Tibial nerve (tissue), 4 donors: Measurements from ENCODE around the gene ROR1. TPM values are rescaled to one million over a fixed set of nuclear protein-coding genes. Genes with fewer than 3 reads are reported as not detected.

Experiments
- DNase-seq, 2 donors: peaks; one replicate each; pipeline ENCODE4 v3.0.0-alpha.2; 2019; ENCODE audit warnings: low spot score in 2 of 2
- H3K27ac ChIP-seq, 4 donors: fragments of 200-600 bp; sonication (generic) in 3 of 4; one replicate each; pipeline ENCODE4 v1.5.1; 2017 to 2019; ENCODE audit warnings: mild to moderate bottlenecking in 1 of 4
- H3K27me3 ChIP-seq, 2 donors: fragments of 200-600 bp; sonication (generic) in 1 of 2; one replicate each; pipeline versions ENCODE4 v1.5.1 to v1.6.0; 2017 to 2019
- H3K36me3 ChIP-seq, 3 donors: fragments of 200-600 bp; sonication (generic); one replicate each; pipeline ENCODE4 v1.5.1; 2018 to 2019
- H3K4me1 ChIP-seq, 4 donors: fragments of 200-600 bp; sonication (generic) in 3 of 4; one replicate each; pipeline ENCODE4 v1.5.1; 2017 to 2019
- H3K4me3 ChIP-seq, 4 donors: fragments of 200-600 bp; sonication (generic) in 3 of 4; one replicate each; pipeline ENCODE4 v1.5.1; 2017 to 2019; ENCODE audit warnings: mild to moderate bottlenecking in 1 of 4, moderate library complexity in 1 of 4
- H3K9me3 ChIP-seq, 4 donors: fragments of 200-600 bp; sonication (generic) in 3 of 4; one replicate each; pipeline ENCODE4 v1.5.1; 2017 to 2019
- EP300 ChIP-seq, 2 donors: sonication (generic); formaldehyde crosslinking; IDR thresholded peaks; one replicate each; pipeline ENCODE4 v1.6.1; 2017; ENCODE audit warnings: antibody characterized with exemption in 2 of 2, mild to moderate bottlenecking in 1 of 2
- POLR2A ChIP-seq, 2 donors: fragments of 450-650 bp; IDR thresholded peaks; one replicate each; pipeline ENCODE4 v1.6.1; 2017; ENCODE audit warnings: antibody characterized with exemption in 2 of 2, mild to moderate bottlenecking in 2 of 2, moderate library complexity in 2 of 2
- WGBS, 2 donors: methylation state at CpG; one replicate each; pipeline ENCODE4 v1.1.5; 2018; 5-methylcytosine and 5-hydroxymethylcytosine counted together
- total RNA-seq, 4 donors: library from RNA; depleted of rRNA; stranded (reverse); fragments of >200 nt; gene quantifications; one replicate each; pipeline ENCODE4 v1.1.0, GENCODE V29; 2016
- TF ChIP-seq, protein P1 (sequence below), 5 experiments: fragments of 200-600 bp in 3 of 5; fragments of 450-650 bp in 2 of 5; sonication (generic) in 3 of 5; IDR thresholded peaks; one replicate each; pipeline ENCODE4 v1.5.1; 2016 to 2019; ENCODE audit warnings: antibody characterized with exemption in 5 of 5, mild to moderate bottlenecking in 3 of 5, moderate library complexity in 2 of 5

ROR1 gene
- total RNA-seq, 4 donors from 2014 or later, result 10.5 to 47.7 (median 43.7) TPM

DNA sequence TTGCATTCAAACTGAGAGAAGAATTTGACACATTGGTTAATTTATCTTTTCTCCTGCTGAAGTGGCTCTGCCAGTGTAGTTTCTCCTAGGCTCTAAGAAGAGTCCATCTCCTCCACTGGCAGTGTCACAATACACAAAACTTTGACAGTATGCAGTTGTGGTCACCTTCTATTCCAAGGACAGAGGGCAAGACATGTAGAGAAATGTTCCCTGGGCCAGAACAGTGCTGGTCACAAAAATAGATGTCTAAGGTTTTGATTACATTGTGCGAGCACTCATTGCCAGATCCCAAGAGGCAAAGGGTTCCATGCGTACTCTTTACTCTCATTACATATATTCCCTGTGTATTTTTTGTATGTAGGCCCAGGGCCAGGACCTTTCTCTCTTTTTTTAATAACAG, 281.5 kb downstream of the ROR1 start:
- Histone ChIP-seq H3K27me3 (no peaks in the 10 kb centered on the region), H3K36me3 (no peaks in the 10 kb centered on the region), H3K9me3 (peaks cover 0 to 28% (median 1%) of the 10 kb centered on the region in 4 donors), H3K27ac (no peak overlapping the region), H3K4me3 (no peak overlapping the region), H3K4me1 (no peaks in the 10 kb centered on the region)
- 88 to 95% methylated on average over 2 of the region's 2 CpGs for WGBS, 2 donors
- no peak for DNase-seq
- no peak for TF ChIP-seq EP300 (IDR thresholded peaks at IDR 0.05)
- TF ChIP-seq, protein P1, sequence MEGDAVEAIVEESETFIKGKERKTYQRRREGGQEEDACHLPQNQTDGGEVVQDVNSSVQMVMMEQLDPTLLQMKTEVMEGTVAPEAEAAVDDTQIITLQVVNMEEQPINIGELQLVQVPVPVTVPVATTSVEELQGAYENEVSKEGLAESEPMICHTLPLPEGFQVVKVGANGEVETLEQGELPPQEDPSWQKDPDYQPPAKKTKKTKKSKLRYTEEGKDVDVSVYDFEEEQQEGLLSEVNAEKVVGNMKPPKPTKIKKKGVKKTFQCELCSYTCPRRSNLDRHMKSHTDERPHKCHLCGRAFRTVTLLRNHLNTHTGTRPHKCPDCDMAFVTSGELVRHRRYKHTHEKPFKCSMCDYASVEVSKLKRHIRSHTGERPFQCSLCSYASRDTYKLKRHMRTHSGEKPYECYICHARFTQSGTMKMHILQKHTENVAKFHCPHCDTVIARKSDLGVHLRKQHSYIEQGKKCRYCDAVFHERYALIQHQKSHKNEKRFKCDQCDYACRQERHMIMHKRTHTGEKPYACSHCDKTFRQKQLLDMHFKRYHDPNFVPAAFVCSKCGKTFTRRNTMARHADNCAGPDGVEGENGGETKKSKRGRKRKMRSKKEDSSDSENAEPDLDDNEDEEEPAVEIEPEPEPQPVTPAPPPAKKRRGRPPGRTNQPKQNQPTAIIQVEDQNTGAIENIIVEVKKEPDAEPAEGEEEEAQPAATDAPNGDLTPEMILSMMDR (IDR thresholded peaks at IDR 0.05), result no peak
- TF ChIP-seq POLR2A (IDR thresholded peaks at IDR 0.05), result no peak

DNA sequence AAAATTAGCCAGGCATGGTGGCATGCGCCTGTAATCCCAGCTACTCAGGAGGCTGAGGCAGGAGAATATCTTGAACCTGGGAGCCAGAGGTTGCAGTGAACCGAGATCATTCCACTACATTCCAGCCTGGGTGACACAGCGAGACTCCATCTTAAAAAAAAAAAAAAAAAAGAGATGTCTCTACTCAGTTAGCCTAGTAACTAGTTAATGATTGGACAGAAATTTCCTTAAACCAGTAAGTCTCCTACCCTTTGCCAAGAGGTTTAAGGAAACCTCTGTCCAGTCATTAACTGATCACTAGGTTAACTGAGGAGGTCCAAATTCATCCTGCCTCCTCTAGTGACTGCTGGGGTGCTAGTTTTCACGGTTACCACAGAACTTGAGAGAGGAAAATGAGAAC, 285.7 kb downstream of the ROR1 start:
- TF ChIP-seq POLR2A (IDR thresholded peaks at IDR 0.05) (no peak), EP300 (IDR thresholded peaks at IDR 0.05) (no peak)
- TF ChIP-seq, protein P1 (IDR thresholded peaks at IDR 0.05), result no peak
- no peak overlapping the region for H3K4me3 ChIP-seq
- no peak for DNase-seq

DNA sequence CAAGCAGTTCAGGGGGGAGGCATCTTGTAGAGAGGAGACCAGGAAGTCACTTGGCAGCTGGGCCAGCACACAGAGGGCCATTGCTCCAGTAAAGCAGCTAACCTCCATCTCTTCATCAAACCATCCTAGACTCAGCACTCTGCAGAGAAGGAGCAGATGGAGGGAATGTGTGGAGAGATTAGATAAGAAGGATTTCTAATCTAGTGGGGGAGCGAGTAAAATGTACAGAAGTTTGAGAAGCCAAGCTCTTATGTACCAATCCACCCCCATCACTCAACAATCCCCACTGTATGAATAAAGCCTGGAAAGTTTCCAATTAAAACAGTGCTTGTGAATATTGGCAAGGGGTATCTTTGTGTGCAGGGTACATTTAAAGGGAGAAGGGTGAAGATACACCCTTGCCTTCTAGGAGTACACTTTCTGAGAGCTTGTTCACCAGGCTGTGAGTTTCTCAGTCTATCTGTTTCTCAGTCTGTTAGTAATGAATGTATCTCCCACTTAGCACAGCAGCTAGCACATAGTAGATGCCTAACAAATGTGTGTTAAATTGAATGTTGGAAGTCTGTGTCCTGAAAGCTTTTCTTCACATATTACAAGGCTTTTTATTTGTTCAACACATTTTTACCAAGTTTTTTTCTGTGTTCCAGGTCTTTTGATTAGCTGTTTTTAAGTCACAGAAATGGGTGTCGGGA, 286.9 kb downstream of the ROR1 start:
- Histone ChIP-seq H3K9me3 (peaks cover 0 to 28% (median 1%) of the 10 kb centered on the region in 4 donors), H3K4me1 (no peaks in the 10 kb centered on the region), H3K27me3 (no peaks in the 10 kb centered on the region), H3K4me3 (no peak overlapping the region), H3K27ac (no peak overlapping the region), H3K36me3 (no peaks in the 10 kb centered on the region)
- WGBS, 2 donors, result 82 to 88% methylated on average over 2 of the region's 2 CpGs
- TF ChIP-seq EP300 (IDR thresholded peaks at IDR 0.05), result no peak
- TF ChIP-seq POLR2A (IDR thresholded peaks at IDR 0.05), result no peak
- TF ChIP-seq, protein P1 (IDR thresholded peaks at IDR 0.05), result no peak
- no peak for DNase-seq

More for the DNA sequence above, 285.7 kb downstream of the ROR1 start:
- Histone ChIP-seq H3K36me3 (no peaks in the 10 kb centered on the region), H3K27me3 (no peaks in the 10 kb centered on the region), H3K9me3 (peaks cover 0 to 28% (median 1%) of the 10 kb centered on the region in 4 donors), H3K27ac (no peak overlapping the region), H3K4me1 (no peaks in the 10 kb centered on the region)
- 94% methylated on average over 4 of the region's 4 CpGs for WGBS, 2 donors

DNA sequence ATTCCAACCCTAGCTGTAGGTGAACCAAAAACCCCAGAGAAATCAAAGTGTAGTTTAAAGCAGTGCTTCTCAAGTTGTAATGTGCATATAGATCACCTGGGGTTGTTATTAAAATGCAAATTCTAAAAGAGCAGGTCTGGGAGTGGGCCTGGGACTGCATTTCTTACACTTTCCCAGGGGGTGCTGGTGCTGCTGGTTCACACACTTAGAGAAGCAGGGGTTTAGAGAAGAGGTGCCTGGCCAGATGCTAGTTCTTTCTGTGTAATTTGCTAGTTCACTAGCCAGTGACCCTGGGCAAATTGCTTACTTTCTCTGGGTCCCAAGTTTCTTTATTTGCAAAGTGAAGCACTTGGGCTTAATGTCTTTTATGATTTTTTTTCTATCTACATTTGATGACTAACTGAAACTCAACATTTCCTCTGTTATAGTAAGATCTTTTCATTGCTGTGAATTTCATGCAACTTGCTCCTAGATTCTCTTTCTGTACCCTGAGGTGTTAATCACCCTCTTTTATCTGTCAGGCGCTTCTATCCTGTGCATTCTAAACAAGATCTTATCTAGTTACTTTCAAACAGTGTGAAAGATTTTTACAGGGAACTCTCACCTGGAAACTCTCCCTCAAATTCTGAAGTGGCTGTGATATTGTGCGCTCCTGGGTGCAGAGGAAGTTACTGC, 287.8 kb downstream of the ROR1 start:
- Histone ChIP-seq H3K27me3 (no peaks in the 10 kb centered on the region), H3K9me3 (peaks cover 0 to 28% (median 1%) of the 10 kb centered on the region in 4 donors), H3K27ac (no peak overlapping the region), H3K4me1 (no peaks in the 10 kb centered on the region), H3K4me3 (no peak overlapping the region), H3K36me3 (no peaks in the 10 kb centered on the region)
- TF ChIP-seq POLR2A (IDR thresholded peaks at IDR 0.05), result no peak
- TF ChIP-seq EP300 (IDR thresholded peaks at IDR 0.05), result no peak
- TF ChIP-seq, protein P1 (IDR thresholded peaks at IDR 0.05), result no peak
- no peak for DNase-seq
- 92 to 96% methylated on average over 2 of the region's 2 CpGs for WGBS, 2 donors

DNA sequence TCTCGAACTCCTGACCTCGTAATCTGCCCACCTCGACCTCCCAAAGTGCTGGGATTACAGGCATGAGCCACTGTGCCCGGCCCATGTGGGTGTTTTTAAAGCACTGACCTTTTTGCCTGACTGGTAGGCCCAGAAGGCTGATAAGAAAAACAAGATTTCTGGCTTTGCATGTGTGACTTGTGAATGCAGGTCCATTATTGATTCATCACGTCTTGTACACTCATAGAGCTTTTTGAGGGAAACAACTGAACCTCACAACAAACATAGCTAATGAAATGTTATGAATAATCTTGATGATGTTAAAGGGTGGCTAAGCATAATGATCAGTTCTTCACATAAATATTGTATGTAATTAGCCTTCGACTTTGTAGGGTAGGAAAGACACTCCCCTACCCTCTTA, 288.7 kb downstream of the ROR1 start:
- H3K9me3 ChIP-seq, result peaks cover 0 to 19% (median 1%) of the 10 kb centered on the region in 4 donors
- TF ChIP-seq POLR2A (IDR thresholded peaks at IDR 0.05) (no peak), EP300 (IDR thresholded peaks at IDR 0.05) (no peak)
- TF ChIP-seq, protein P1 (IDR thresholded peaks at IDR 0.05), result no peak
- H3K4me3 ChIP-seq, result no peak overlapping the region
- WGBS, 2 donors, result 78 to 87% methylated on average over 6 of the region's 6 CpGs
- DNase-seq, result no peak
- no peaks in the 10 kb centered on the region for H3K4me1 ChIP-seq
- no peak overlapping the region for H3K27ac ChIP-seq
- H3K36me3 ChIP-seq, result no peaks in the 10 kb centered on the region
- H3K27me3 ChIP-seq, result no peaks in the 10 kb centered on the region
